ENCODE measurements around the gene UGT1A8.

- TF ChIP-seq CTCF (IDR thresholded peaks at IDR 0.05) (no peak), POLR2AphosphoS5 (IDR thresholded peaks at IDR 0.05) (no peak), EP300 (IDR thresholded peaks at IDR 0.05) (no peak)
Observed at GRCh38 chr2:233651430-233651829, 34.0 kb downstream of the UGT1A8 start.

Measured in sigmoid colon (tissue), 4 donors.